Ishikawa (cell line): ENCODE data around the gene PLCB1.

Source experiments
- CEBPB ChIP-seq: IDR thresholded peaks from 2 replicates; pipeline ENCODE4 v1.6.1; 2012
- CREB1 ChIP-seq: IDR thresholded peaks from 2 replicates; pipeline ENCODE4 v1.6.1; 2012; ENCODE audit warnings: low read depth
- EGR1 ChIP-seq: IDR thresholded peaks from 2 replicates; pipeline ENCODE4 v1.6.1; 2012
- EP300 ChIP-seq: IDR thresholded peaks from 2 replicates; pipeline ENCODE4 v1.6.1; 2012; ENCODE audit warnings: borderline replicate concordance
- FOXM1 ChIP-seq: IDR thresholded peaks from 2 replicates; pipeline ENCODE4 v1.6.1; 2012; ENCODE audit warnings: low read depth, borderline replicate concordance
- NFIC ChIP-seq: IDR thresholded peaks from 2 replicates; pipeline ENCODE4 v1.6.1; 2012
- RAD21 ChIP-seq: IDR thresholded peaks from 2 replicates; pipeline ENCODE4 v1.6.1; 2012; ENCODE audit warnings: low read depth
- TAF1 ChIP-seq: IDR thresholded peaks from 2 replicates; pipeline ENCODE4 v1.6.1; 2012; ENCODE audit warnings: low read depth, mild to moderate bottlenecking
- TCF12 ChIP-seq: IDR thresholded peaks from 2 replicates; pipeline ENCODE4 v1.6.1; 2012; ENCODE audit warnings: low read depth
- TEAD4 ChIP-seq: IDR thresholded peaks from 2 replicates; pipeline ENCODE4 v1.6.1; 2012
- YY1 ChIP-seq: IDR thresholded peaks from 2 replicates; pipeline ENCODE4 v1.6.1; 2012; ENCODE audit warnings: low read depth
- ZBTB7A ChIP-seq: IDR thresholded peaks from 2 replicates; pipeline ENCODE4 v1.6.1; 2012; ENCODE audit warnings: low read depth
- TF ChIP-seq, protein P1 (sequence below): IDR thresholded peaks from 2 replicates; pipeline ENCODE4 v1.6.1; 2012
- TF ChIP-seq, protein P2 (sequence below): IDR thresholded peaks from 2 replicates; pipeline ENCODE4 v1.6.1; 2012
- TF ChIP-seq, protein P3 (sequence below): IDR thresholded peaks from 2 replicates; pipeline ENCODE4 v1.6.1; 2012; ENCODE audit warnings: low read depth, mild to moderate bottlenecking

PLCB1 gene

DNA sequence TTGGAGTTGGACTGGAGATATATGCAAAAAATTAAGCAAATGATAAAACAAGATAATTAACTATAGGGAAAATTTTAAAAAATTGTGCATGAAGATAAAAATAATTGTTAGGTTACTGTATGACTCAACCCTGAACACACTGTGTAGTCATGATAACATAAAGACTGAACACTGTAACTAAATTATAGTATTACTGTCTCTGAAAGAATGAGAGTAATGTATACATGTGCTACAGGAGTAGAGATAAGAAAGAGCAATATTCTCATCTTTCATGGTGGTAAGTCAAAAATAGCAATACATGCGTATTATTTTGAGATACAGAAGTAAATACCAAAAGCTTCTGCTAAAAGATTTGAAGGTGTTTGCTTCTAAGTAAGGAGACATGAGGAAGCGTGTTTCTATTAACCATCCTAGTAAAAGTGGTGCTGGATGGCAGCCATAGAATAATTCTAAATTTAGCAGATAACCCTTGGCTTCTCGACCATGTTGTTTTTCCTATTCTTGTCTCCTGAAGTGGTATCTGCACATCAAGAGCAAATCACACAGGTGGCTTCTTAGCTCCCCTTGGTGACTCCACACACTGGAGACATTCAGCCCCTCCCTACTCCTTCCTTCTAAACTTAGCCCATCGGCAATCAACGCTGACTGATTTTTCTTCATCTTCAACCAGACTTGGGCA lies 546.2 kb downstream of the PLCB1 start:
- no peak for TF ChIP-seq NFIC
- no peak for TF ChIP-seq CEBPB
- TF ChIP-seq, protein P1, sequence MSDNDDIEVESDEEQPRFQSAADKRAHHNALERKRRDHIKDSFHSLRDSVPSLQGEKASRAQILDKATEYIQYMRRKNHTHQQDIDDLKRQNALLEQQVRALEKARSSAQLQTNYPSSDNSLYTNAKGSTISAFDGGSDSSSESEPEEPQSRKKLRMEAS, result no peak
- TF ChIP-seq TAF1, result no peak
- TF ChIP-seq YY1, result no peak
- no peak for TF ChIP-seq RAD21
- no peak for TF ChIP-seq CREB1
- TF ChIP-seq ZBTB7A, result no peak
- TF ChIP-seq EGR1, result no peak
- TF ChIP-seq FOXM1, result no peak
- TF ChIP-seq EP300, result no peak
- TF ChIP-seq TCF12, result no peak
- TF ChIP-seq, protein P2, sequence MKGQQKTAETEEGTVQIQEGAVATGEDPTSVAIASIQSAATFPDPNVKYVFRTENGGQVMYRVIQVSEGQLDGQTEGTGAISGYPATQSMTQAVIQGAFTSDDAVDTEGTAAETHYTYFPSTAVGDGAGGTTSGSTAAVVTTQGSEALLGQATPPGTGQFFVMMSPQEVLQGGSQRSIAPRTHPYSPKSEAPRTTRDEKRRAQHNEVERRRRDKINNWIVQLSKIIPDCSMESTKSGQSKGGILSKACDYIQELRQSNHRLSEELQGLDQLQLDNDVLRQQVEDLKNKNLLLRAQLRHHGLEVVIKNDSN, result no peak
- TF ChIP-seq, protein P3, sequence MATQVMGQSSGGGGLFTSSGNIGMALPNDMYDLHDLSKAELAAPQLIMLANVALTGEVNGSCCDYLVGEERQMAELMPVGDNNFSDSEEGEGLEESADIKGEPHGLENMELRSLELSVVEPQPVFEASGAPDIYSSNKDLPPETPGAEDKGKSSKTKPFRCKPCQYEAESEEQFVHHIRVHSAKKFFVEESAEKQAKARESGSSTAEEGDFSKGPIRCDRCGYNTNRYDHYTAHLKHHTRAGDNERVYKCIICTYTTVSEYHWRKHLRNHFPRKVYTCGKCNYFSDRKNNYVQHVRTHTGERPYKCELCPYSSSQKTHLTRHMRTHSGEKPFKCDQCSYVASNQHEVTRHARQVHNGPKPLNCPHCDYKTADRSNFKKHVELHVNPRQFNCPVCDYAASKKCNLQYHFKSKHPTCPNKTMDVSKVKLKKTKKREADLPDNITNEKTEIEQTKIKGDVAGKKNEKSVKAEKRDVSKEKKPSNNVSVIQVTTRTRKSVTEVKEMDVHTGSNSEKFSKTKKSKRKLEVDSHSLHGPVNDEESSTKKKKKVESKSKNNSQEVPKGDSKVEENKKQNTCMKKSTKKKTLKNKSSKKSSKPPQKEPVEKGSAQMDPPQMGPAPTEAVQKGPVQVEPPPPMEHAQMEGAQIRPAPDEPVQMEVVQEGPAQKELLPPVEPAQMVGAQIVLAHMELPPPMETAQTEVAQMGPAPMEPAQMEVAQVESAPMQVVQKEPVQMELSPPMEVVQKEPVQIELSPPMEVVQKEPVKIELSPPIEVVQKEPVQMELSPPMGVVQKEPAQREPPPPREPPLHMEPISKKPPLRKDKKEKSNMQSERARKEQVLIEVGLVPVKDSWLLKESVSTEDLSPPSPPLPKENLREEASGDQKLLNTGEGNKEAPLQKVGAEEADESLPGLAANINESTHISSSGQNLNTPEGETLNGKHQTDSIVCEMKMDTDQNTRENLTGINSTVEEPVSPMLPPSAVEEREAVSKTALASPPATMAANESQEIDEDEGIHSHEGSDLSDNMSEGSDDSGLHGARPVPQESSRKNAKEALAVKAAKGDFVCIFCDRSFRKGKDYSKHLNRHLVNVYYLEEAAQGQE, result no peak
- no peak for TF ChIP-seq TEAD4

DNA sequence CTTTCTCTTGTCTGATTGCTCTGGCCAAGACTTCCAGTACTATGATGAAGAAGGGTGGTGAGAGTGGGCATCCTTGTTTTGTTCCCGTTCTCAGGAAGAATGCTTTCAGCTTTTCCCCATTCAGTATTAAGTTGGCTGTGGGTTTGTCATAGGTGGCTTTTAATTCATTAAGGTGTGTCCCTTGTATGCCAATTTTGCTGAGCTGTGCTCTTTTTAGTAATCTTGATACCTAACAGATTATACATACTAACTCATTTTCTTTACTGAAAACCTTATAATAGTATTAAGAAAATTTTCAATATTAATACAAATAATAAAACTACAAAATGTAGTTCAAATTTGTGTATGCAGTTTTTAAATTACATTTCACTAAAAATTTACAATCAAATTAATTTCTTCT lies 557.3 kb downstream of the PLCB1 start:
- TF ChIP-seq EGR1, result no peak
- TF ChIP-seq TCF12, result no peak
- no peak for TF ChIP-seq CEBPB
- no peak for TF ChIP-seq EP300
- no peak for TF ChIP-seq CREB1
- TF ChIP-seq RAD21, result no peak

DNA sequence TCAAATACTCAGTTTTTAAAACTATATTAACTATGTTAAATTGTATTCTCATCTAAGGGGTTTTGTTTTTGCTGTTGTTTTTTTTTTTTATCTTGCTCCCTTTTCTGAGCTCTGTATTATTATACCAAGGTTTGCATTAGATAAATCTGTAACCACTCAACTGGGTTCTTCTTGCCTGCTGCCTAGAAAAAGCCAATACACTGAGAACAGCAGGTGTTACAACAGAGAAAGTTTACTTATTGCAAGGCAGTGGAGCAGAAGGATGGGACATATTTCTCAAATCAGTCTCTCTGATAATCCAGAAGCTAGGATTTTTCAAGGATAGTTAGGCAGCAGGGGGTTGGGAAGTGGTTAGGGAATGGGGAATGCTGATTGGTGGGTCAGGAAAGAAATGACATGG lies 558.0 kb downstream of the PLCB1 start:
- TF ChIP-seq FOXM1 (no peak), CREB1 (no peak), TEAD4 (no peak), TAF1 (no peak)
- TF ChIP-seq, protein P2, result no peak
- TF ChIP-seq, protein P3, result no peak

DNA sequence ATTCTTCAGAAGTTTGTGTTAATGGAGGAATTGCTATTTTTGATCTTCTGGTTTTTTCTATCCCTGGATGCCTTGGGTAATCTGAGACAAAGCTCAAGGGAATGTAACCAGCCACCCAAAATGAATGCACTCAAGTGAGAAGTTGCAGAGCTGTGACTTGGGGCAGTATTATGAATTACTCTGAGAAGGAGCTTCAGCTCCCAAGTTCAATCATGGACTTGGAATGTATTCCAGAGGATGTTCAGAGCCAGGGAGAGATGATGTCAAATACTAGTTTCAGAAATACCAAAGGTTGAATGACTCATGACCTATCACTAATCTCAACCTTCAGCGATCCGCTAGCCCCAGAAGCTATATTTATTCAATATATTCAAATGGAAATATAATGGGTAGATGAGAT lies 561.6 kb downstream of the PLCB1 start:
- no peak for TF ChIP-seq TAF1
- TF ChIP-seq RAD21, result no peak
- no peak for TF ChIP-seq TCF12
- TF ChIP-seq, protein P3, result no peak
- TF ChIP-seq EGR1, result no peak
- TF ChIP-seq, protein P1, result no peak
- TF ChIP-seq YY1, result no peak

DNA sequence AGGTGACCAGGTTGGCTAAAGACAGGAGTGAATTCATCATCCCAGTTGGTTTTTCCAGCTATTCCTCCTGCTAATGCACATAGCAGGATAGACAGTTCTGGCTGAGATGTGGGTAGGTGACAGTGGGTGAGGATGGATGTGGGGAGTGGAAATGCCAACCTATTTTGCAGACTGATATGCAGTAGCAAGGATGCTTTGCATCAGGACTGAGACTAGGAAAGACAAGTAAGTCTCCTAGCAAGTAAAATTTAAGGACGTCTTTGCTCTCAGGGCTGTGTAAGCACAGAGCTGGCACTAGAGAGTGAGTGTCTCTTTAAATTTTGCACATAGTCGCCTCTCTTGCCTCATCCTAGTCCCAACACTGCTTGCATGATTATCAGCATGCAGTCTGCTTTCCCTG lies 568.7 kb downstream of the PLCB1 start:
- no peak for TF ChIP-seq ZBTB7A
- TF ChIP-seq YY1, result no peak
- TF ChIP-seq FOXM1, result no peak
- TF ChIP-seq NFIC, result no peak
- TF ChIP-seq TAF1, result no peak
- TF ChIP-seq CREB1, result no peak
- TF ChIP-seq RAD21, result no peak
- no peak for TF ChIP-seq EGR1
- TF ChIP-seq TCF12, result no peak
- no peak for TF ChIP-seq TEAD4
- TF ChIP-seq EP300, result no peak
- TF ChIP-seq, protein P1, result no peak
- no peak for TF ChIP-seq CEBPB
- TF ChIP-seq, protein P2, result no peak
